Right lobe of liver (tissue), 4 donors: ENCODE results near the gene ANKS1B.

Experiments used
- POLR2A ChIP-seq: fragments of 450-650 bp; IDR thresholded peaks from one replicate; pipeline ENCODE4 v1.6.1; 2017; ENCODE audit warnings: antibody characterized with exemption, mild to moderate bottlenecking
- TF ChIP-seq, protein P1 (sequence below), 4 donors: fragments of 200-600 bp in 3 of 4; fragments of 450-650 bp in 1 of 4; IDR thresholded peaks; one replicate each; pipeline versions ENCODE4 v1.5.1 to v1.8.0; 2016 to 2022; ENCODE audit warnings: antibody characterized with exemption in 4 of 4, mild to moderate bottlenecking in 2 of 4
- donor health status: DM: no; HTN: no; CAD: no.
- donor health status: DM: no; HTN: no; CAD: no.
- donor health status: DM: no; HTN: yes; CAD: no.

DNA sequence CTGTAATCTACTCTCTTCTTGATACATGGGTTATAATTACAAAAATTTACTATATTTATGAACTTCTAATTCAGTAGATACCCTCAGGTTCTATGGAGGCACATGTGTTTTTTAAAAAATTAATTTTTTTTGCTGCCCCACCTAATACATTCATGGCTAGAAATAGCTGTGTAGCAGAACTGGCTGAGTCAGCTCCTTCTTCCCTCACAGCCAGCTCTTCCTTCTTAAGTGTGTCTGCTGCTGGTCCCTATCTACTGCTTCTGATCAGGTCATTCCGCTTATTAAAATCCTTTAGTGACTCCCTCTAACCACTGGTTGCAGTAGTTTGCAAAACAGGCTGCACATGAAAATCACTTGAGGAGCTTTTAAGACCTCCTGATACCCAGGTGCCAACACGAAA is 939.6 kb downstream of the ANKS1B start:
- TF ChIP-seq, protein P1, sequence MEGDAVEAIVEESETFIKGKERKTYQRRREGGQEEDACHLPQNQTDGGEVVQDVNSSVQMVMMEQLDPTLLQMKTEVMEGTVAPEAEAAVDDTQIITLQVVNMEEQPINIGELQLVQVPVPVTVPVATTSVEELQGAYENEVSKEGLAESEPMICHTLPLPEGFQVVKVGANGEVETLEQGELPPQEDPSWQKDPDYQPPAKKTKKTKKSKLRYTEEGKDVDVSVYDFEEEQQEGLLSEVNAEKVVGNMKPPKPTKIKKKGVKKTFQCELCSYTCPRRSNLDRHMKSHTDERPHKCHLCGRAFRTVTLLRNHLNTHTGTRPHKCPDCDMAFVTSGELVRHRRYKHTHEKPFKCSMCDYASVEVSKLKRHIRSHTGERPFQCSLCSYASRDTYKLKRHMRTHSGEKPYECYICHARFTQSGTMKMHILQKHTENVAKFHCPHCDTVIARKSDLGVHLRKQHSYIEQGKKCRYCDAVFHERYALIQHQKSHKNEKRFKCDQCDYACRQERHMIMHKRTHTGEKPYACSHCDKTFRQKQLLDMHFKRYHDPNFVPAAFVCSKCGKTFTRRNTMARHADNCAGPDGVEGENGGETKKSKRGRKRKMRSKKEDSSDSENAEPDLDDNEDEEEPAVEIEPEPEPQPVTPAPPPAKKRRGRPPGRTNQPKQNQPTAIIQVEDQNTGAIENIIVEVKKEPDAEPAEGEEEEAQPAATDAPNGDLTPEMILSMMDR (IDR thresholded peaks at IDR 0.05), result no peak
- TF ChIP-seq POLR2A, result no peak
